Measurements from ENCODE around the gene ZBTB17. TPM values are rescaled to one million over a fixed set of nuclear protein-coding genes. Genes with fewer than 3 reads are reported as not detected.

The ZBTB17 gene
- total and polyA plus RNA-seq, 2 donors, result 30.7 to 81.3 TPM

- WGBS, result over 99% methylated on average over 11 of the region's 11 CpGs
- no peaks in the 10 kb centered on the region for H3K9me3 ChIP-seq (ENCODE audit: control insufficient read depth in 2 of 2, insufficient read depth in 1 of 2, low read length in 1 of 2)
- H3K27ac ChIP-seq (ENCODE audit: low read depth in 1 of 2, low read length in 1 of 2), result no peak overlapping the region
- peaks cover 0 to 10% of the 10 kb centered on the region in 2 donors for H3K4me1 ChIP-seq (ENCODE audit: control insufficient read depth in 2 of 2, insufficient read depth in 2 of 2, low read length in 2 of 2)
- DNase-seq (ENCODE audit: low read depth in 6 of 9, low spot score in 9 of 9), result no peak
- H3K36me3 ChIP-seq (ENCODE audit: control insufficient read depth in 2 of 2, insufficient read depth in 2 of 2, low read length in 1 of 2), result peaks cover 8 to 11% of the 10 kb centered on the region in 2 donors
- no peaks in the 10 kb centered on the region for H3K27me3 ChIP-seq (ENCODE audit: control insufficient read depth in 2 of 2, insufficient read depth in 1 of 2, low read length in 1 of 2)
- no peak overlapping the region for H3K4me3 ChIP-seq (ENCODE audit: low read length in 2 of 2)
These were observed 14.4 kb downstream of the ZBTB17 start for GRCh38 chr1:15961492-15961891.

DNA sequence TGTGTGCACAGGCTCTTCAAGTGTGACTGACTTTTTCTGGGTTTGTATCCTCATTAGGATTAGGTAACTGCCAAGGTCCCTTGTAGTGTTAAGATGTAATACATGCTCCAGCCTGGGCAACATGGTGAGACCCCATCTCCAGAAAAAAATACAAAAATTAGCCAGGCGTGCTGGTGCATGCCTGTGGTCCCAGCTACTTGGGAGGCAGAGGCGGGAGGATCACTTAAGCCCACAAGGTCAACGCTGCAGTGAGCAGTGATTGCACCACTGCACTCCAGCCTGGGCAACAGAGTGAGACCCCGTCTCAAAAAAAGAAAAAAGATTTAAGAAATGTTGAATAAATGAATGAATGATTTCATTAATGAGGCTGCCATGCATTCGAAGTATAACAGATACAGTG lies 15.1 kb downstream of the ZBTB17 start:
- no peak for DNase-seq (ENCODE audit: low read depth in 6 of 9, low spot score in 9 of 9)
- WGBS, result 98% methylated on average over 5 of the region's 5 CpGs
- Histone ChIP-seq H3K27me3 (ENCODE audit: control insufficient read depth in 2 of 2, insufficient read depth in 1 of 2, low read length in 1 of 2) (no peaks in the 10 kb centered on the region), H3K4me3 (ENCODE audit: low read length in 2 of 2) (no peak overlapping the region), H3K36me3 (ENCODE audit: control insufficient read depth in 2 of 2, insufficient read depth in 2 of 2, low read length in 1 of 2) (peaks cover 8% of the 10 kb centered on the region in 2 donors), H3K9me3 (ENCODE audit: control insufficient read depth in 2 of 2, insufficient read depth in 1 of 2, low read length in 1 of 2) (no peaks in the 10 kb centered on the region), H3K27ac (ENCODE audit: low read depth in 1 of 2, low read length in 1 of 2) (no peak overlapping the region), H3K4me1 (ENCODE audit: control insufficient read depth in 2 of 2, insufficient read depth in 2 of 2, low read length in 2 of 2) (peaks cover 2 to 5% of the 10 kb centered on the region in 2 donors)

- 96% methylated on average over 8 of the region's 8 CpGs for WGBS
These were observed 16.0 kb downstream of the ZBTB17 start for GRCh38 chr1:15959827-15960446.

GRCh38 chr1:15959424-15959823 lies 16.5 kb downstream of the ZBTB17 start:
- H3K4me1 ChIP-seq (ENCODE audit: control insufficient read depth in 2 of 2, insufficient read depth in 2 of 2, low read length in 2 of 2), result peaks cover 2 to 5% of the 10 kb centered on the region in 2 donors
- peaks cover 5 to 8% of the 10 kb centered on the region in 2 donors for H3K36me3 ChIP-seq (ENCODE audit: control insufficient read depth in 2 of 2, insufficient read depth in 2 of 2, low read length in 1 of 2)
- no peaks in the 10 kb centered on the region for H3K9me3 ChIP-seq (ENCODE audit: control insufficient read depth in 2 of 2, insufficient read depth in 1 of 2, low read length in 1 of 2)
- H3K4me3 ChIP-seq (ENCODE audit: low read length in 2 of 2), result no peak overlapping the region
- no peak overlapping the region for H3K27ac ChIP-seq (ENCODE audit: low read depth in 1 of 2, low read length in 1 of 2)
- DNase-seq (ENCODE audit: low read depth in 6 of 9, low spot score in 9 of 9), result no peak
- H3K27me3 ChIP-seq (ENCODE audit: control insufficient read depth in 2 of 2, insufficient read depth in 1 of 2, low read length in 1 of 2), result no peaks in the 10 kb centered on the region

More at GRCh38 chr1:15959827-15960446, 16.0 kb downstream of the ZBTB17 start:
- Histone ChIP-seq H3K27ac (ENCODE audit: low read depth in 1 of 2, low read length in 1 of 2) (no peak overlapping the region), H3K27me3 (ENCODE audit: control insufficient read depth in 2 of 2, insufficient read depth in 1 of 2, low read length in 1 of 2) (no peaks in the 10 kb centered on the region), H3K4me1 (ENCODE audit: control insufficient read depth in 2 of 2, insufficient read depth in 2 of 2, low read length in 2 of 2) (peaks cover 2 to 5% of the 10 kb centered on the region in 2 donors), H3K4me3 (ENCODE audit: low read length in 2 of 2) (no peak overlapping the region), H3K9me3 (ENCODE audit: control insufficient read depth in 2 of 2, insufficient read depth in 1 of 2, low read length in 1 of 2) (no peaks in the 10 kb centered on the region), H3K36me3 (ENCODE audit: control insufficient read depth in 2 of 2, insufficient read depth in 2 of 2, low read length in 1 of 2) (peaks cover 5 to 8% of the 10 kb centered on the region in 2 donors)
- DNase-seq (ENCODE audit: low read depth in 6 of 9, low spot score in 9 of 9), result no peak

DNA sequence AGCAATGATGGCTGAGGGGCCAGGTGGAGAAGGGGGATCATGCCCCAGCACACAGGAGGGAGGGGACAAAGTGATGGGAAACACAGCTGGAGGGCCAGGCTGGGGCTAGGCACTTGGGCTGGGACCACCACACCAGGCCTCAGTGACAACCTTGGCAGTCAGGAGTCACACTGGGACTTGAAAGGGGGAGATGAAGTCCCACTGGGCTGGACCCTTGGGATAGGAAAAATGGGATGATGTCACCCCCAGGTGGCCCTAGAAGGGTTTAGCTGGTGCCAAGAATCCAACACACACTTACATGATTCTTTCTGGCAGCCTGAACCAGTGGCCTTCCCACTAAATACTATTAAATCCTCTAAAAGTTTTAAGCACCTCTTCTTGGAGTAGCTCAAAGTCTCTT lies 17.1 kb downstream of the ZBTB17 start:
- Histone ChIP-seq H3K4me1 (ENCODE audit: control insufficient read depth in 2 of 2, insufficient read depth in 2 of 2, low read length in 2 of 2) (peaks cover 2 to 11% of the 10 kb centered on the region in 2 donors), H3K9me3 (ENCODE audit: control insufficient read depth in 2 of 2, insufficient read depth in 1 of 2, low read length in 1 of 2) (no peaks in the 10 kb centered on the region), H3K36me3 (ENCODE audit: control insufficient read depth in 2 of 2, insufficient read depth in 2 of 2, low read length in 1 of 2) (peaks cover 6 to 8% of the 10 kb centered on the region in 2 donors), H3K4me3 (ENCODE audit: low read length in 2 of 2) (no peak overlapping the region), H3K27me3 (ENCODE audit: control insufficient read depth in 2 of 2, insufficient read depth in 1 of 2, low read length in 1 of 2) (no peaks in the 10 kb centered on the region), H3K27ac (ENCODE audit: low read depth in 1 of 2, low read length in 1 of 2) (peak overlapping the region in 1 of 2 donors; percentile 21)
- DNase-seq (ENCODE audit: low read depth in 6 of 9, low spot score in 9 of 9), result no peak

DNA sequence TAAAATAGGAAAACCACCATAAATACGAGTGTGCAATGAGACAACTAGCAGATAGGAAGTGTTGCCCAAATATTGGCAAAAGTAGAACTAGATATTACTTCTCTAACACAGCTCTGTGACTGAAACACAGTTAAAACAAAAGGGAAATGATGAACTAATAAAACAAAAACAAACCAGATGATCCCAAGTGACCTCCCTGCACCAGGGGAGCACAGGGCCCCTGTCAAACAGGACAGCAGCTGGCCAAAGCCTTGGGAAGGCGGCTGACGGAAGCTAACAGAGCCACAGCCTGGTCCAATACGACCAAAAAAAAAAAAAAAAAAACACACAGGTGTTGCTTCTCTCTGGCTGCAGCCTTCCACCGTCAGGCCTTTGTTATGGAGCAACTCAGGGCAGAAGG lies 17.8 kb downstream of the ZBTB17 start:
- no peaks in the 10 kb centered on the region for H3K27me3 ChIP-seq (ENCODE audit: control insufficient read depth in 2 of 2, insufficient read depth in 1 of 2, low read length in 1 of 2)
- WGBS, result 97% methylated on average over 5 of the region's 5 CpGs

GRCh38 chr1:15957221-15958095 lies 18.4 kb downstream of the ZBTB17 start:
- DNase-seq (ENCODE audit: low read depth in 6 of 9, low spot score in 9 of 9), result no peak
- Histone ChIP-seq H3K27me3 (ENCODE audit: control insufficient read depth in 2 of 2, insufficient read depth in 1 of 2, low read length in 1 of 2) (no peaks in the 10 kb centered on the region), H3K4me3 (ENCODE audit: low read length in 2 of 2) (no peak overlapping the region), H3K9me3 (ENCODE audit: control insufficient read depth in 2 of 2, insufficient read depth in 1 of 2, low read length in 1 of 2) (no peaks in the 10 kb centered on the region), H3K4me1 (ENCODE audit: control insufficient read depth in 2 of 2, insufficient read depth in 2 of 2, low read length in 2 of 2) (peaks cover 4 to 22% of the 10 kb centered on the region in 2 donors), H3K27ac (ENCODE audit: low read depth in 1 of 2, low read length in 1 of 2) (no peak overlapping the region), H3K36me3 (ENCODE audit: control insufficient read depth in 2 of 2, insufficient read depth in 2 of 2, low read length in 1 of 2) (peaks cover 7 to 12% of the 10 kb centered on the region in 2 donors)
- WGBS, result 96% methylated on average over 15 of the region's 15 CpGs

More for the DNA sequence above, 17.8 kb downstream of the ZBTB17 start:
- peaks cover 4 to 17% of the 10 kb centered on the region in 2 donors for H3K4me1 ChIP-seq (ENCODE audit: control insufficient read depth in 2 of 2, insufficient read depth in 2 of 2, low read length in 2 of 2)
- no peak overlapping the region for H3K27ac ChIP-seq (ENCODE audit: low read depth in 1 of 2, low read length in 1 of 2)
- H3K36me3 ChIP-seq (ENCODE audit: control insufficient read depth in 2 of 2, insufficient read depth in 2 of 2, low read length in 1 of 2), result peaks cover 8 to 12% of the 10 kb centered on the region in 2 donors
- H3K9me3 ChIP-seq (ENCODE audit: control insufficient read depth in 2 of 2, insufficient read depth in 1 of 2, low read length in 1 of 2), result no peaks in the 10 kb centered on the region
- no peak for DNase-seq (ENCODE audit: low read depth in 6 of 9, low spot score in 9 of 9)
- H3K4me3 ChIP-seq (ENCODE audit: low read length in 2 of 2), result no peak overlapping the region

- Histone ChIP-seq H3K9me3 (ENCODE audit: control insufficient read depth in 2 of 2, insufficient read depth in 1 of 2, low read length in 1 of 2) (no peaks in the 10 kb centered on the region), H3K27me3 (ENCODE audit: control insufficient read depth in 2 of 2, insufficient read depth in 1 of 2, low read length in 1 of 2) (no peaks in the 10 kb centered on the region), H3K27ac (ENCODE audit: low read depth in 1 of 2, low read length in 1 of 2) (no peak overlapping the region), H3K4me1 (ENCODE audit: control insufficient read depth in 2 of 2, insufficient read depth in 2 of 2, low read length in 2 of 2) (peaks cover 4 to 33% of the 10 kb centered on the region in 2 donors), H3K4me3 (ENCODE audit: low read length in 2 of 2) (no peak overlapping the region), H3K36me3 (ENCODE audit: control insufficient read depth in 2 of 2, insufficient read depth in 2 of 2, low read length in 1 of 2) (peaks cover 9 to 10% of the 10 kb centered on the region in 2 donors)
- no peak for DNase-seq (ENCODE audit: low read depth in 6 of 9, low spot score in 9 of 9)
These were observed 19.8 kb downstream of the ZBTB17 start for GRCh38 chr1:15956150-15956549.

DNA sequence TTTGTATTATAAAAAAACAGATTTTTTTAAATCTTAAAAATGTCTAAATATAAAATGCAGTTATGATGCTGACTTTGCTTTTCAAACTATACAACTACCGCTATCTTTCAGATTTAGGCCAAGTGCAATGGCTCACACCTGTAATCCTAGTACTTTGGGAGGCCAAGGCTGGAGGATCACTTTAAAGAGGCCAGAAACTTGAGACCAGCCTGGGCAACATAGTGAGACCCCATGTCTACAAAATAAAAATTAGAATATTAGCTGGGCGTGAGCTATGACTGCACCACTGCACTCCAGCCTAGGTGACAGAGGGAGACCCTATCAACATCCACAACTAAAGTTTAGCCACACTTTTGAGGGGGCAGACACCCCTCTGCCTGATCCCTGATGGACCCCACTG lies 20.3 kb downstream of the ZBTB17 start:
- Histone ChIP-seq H3K36me3 (ENCODE audit: control insufficient read depth in 2 of 2, insufficient read depth in 2 of 2, low read length in 1 of 2) (peaks cover 9 to 10% of the 10 kb centered on the region in 2 donors), H3K4me3 (ENCODE audit: low read length in 2 of 2) (no peak overlapping the region), H3K4me1 (ENCODE audit: control insufficient read depth in 2 of 2, insufficient read depth in 2 of 2, low read length in 2 of 2) (peaks cover 7 to 39% of the 10 kb centered on the region in 2 donors), H3K27me3 (ENCODE audit: control insufficient read depth in 2 of 2, insufficient read depth in 1 of 2, low read length in 1 of 2) (no peaks in the 10 kb centered on the region), H3K9me3 (ENCODE audit: control insufficient read depth in 2 of 2, insufficient read depth in 1 of 2, low read length in 1 of 2) (no peaks in the 10 kb centered on the region), H3K27ac (ENCODE audit: low read depth in 1 of 2, low read length in 1 of 2) (no peak overlapping the region)
- 100% methylated on average over 2 of the region's 2 CpGs for WGBS
- no peak for DNase-seq (ENCODE audit: low read depth in 6 of 9, low spot score in 9 of 9)
